Right lobe of liver (tissue), 6 donors: ENCODE measurements around the gene FAM43A. TPM values are rescaled to one million over a fixed set of nuclear protein-coding genes. Genes with fewer than 3 reads are reported as not detected.

Source experiments
- ATAC-seq, 4 donors: fragments of 200-7000 bp; cut with Tn5 transposase; one replicate each; pipeline ENCODE4 v1.9.1; 2020; ENCODE audit warnings: mild to moderate bottlenecking in 4 of 4, moderate library complexity in 4 of 4
- DNase-seq, 3 donors: peaks; one replicate each; pipeline ENCODE4 v3.0.0-alpha.2; 2020
- H3K27ac ChIP-seq, 3 donors: fragments of 200-600 bp; one replicate each; pipeline ENCODE4 v1.8.0; 2022
- H3K27me3 ChIP-seq, 2 donors: fragments of 200-600 bp; one replicate each; pipeline ENCODE4 v1.8.0; 2022
- H3K36me3 ChIP-seq, 4 donors: fragments of 200-600 bp; sonication (generic) in 1 of 4; one replicate each; pipeline versions ENCODE4 v1.5.1 to v1.8.0; 2017 to 2022; ENCODE audit warnings: control low read depth in 1 of 4
- H3K4me1 ChIP-seq, 4 donors: fragments of 200-600 bp; sonication (generic) in 1 of 4; one replicate each; pipeline versions ENCODE4 v1.5.1 to v1.8.0; 2017 to 2022; ENCODE audit warnings: control low read depth in 1 of 4
- H3K4me3 ChIP-seq, 3 donors: fragments of 200-600 bp; one replicate each; pipeline ENCODE4 v1.8.0; 2022
- H3K9me3 ChIP-seq, 4 donors: fragments of 200-600 bp; sonication (generic) in 1 of 4; one replicate each; pipeline versions ENCODE4 v1.5.1 to v1.8.0; 2017 to 2022; ENCODE audit warnings: control low read depth in 1 of 4
- CTCF ChIP-seq, 4 donors: fragments of 200-600 bp in 3 of 4; fragments of 450-650 bp in 1 of 4; IDR thresholded peaks; one replicate each; pipeline versions ENCODE4 v1.5.1 to v1.8.0; 2016 to 2022; ENCODE audit warnings: antibody characterized with exemption in 4 of 4, mild to moderate bottlenecking in 2 of 4
- POLR2A ChIP-seq: fragments of 450-650 bp; IDR thresholded peaks from one replicate; pipeline ENCODE4 v1.6.1; 2017; ENCODE audit warnings: antibody characterized with exemption, mild to moderate bottlenecking
- WGBS: methylation state at CpG from one replicate; pipeline ENCODE4 v1.1.6; 2018; ENCODE audit warnings: low coverage, low lambda C conversion rate; ENCODE audit not compliant: insufficient coverage; ENCODE audit errors: missing lambda C conversion rate; 5-methylcytosine and 5-hydroxymethylcytosine counted together
- intact Hi-C, 2 donors: fragments of 100-400 bp; cut with DNase I; formaldehyde crosslinking; loops; one replicate each; pipeline versions ENCODE4 v1.11.2 to v1.14.1; 2022
- total RNA-seq, 6 experiments: library from RNA; depleted of rRNA in 2 of 6; stranded (reverse); fragments of >200 nt in 2 of 6; fragmentation: NEBNext Ultra II Directional in 3 of 6; extraction: Animal tissue kit (Norgen Biotek cat#: 25700) in 3 of 6; gene quantifications; one replicate each; pipeline versions ENCODE4 v1.1.0 to v1.2.4, GENCODE V29; 2016 to 2023
- donor health status: DM: no; HTN: yes; CAD: no.
- donor health status: DM: no; HTN: no; CAD: no.
- donor health status: DM: no; HTN: no; CAD: no.
- donor health status: DM: no; HTN: yes; CAD: no.
- donor health status: DM: no; HTN: yes; CAD: no.

Gene FAM43A
- total RNA-seq, 6 experiments from 2014 or later = 1.0 to 8.4 (median 5.3) TPM

DNA sequence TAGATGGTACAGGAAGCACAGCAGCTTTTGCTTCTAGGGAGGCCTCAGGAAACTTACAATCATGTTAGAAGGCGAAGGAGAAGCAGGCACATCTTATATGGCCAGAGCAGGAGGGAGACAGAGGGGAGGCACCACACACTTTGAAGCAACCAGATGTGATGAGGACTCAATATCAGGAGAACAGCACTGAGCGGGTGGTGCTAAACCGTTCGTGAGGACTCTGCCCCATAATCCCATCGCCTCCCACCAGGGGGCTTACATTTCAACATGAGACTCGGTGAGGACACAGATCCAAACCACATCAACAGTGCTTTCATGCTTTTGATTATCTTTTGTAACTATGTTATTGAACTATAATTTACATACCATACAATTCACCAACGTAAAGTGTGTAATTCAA lies 44.9 kb upstream of the FAM43A start:
- peak in 3 of 4 donors; percentile 12 to 25 (median 13) for ATAC-seq
- Histone ChIP-seq H3K36me3 (peaks cover 0 to 43% (median 6%) of the 10 kb centered on the region in 4 donors), H3K9me3 (no peaks in the 10 kb centered on the region), H3K27ac (peak overlapping the region in 1 of 3 donors; percentile 50), H3K27me3 (no peaks in the 10 kb centered on the region), H3K4me1 (no peaks in the 10 kb centered on the region), H3K4me3 (no peak overlapping the region)
- 74% methylated on average over 6 of the region's 7 CpGs for WGBS
- intact Hi-C loops = no loop called here
- DNase-seq = no peak
- no peak for TF ChIP-seq POLR2A
- peak in 1 of 4 donors; percentile 15 for TF ChIP-seq CTCF (IDR thresholded peaks at IDR 0.05)

- no peaks in the 10 kb centered on the region for H3K9me3 ChIP-seq
- H3K27me3 ChIP-seq = no peaks in the 10 kb centered on the region
- H3K27ac ChIP-seq = no peak overlapping the region
- no peak overlapping the region for H3K4me3 ChIP-seq
- H3K36me3 ChIP-seq = peaks cover 0 to 52% (median 6%) of the 10 kb centered on the region in 4 donors
- WGBS = 88% methylated on average over 2 of the region's 2 CpGs
- ATAC-seq = no peak
- intact Hi-C loops = no loop called here
- TF ChIP-seq POLR2A (no peak), CTCF (IDR thresholded peaks at IDR 0.05) (no peak)
- H3K4me1 ChIP-seq = no peaks in the 10 kb centered on the region
- DNase-seq = no peak
These were observed 42.9 kb upstream of the FAM43A start for GRCh38 chr3:194642769-194643168.

DNA sequence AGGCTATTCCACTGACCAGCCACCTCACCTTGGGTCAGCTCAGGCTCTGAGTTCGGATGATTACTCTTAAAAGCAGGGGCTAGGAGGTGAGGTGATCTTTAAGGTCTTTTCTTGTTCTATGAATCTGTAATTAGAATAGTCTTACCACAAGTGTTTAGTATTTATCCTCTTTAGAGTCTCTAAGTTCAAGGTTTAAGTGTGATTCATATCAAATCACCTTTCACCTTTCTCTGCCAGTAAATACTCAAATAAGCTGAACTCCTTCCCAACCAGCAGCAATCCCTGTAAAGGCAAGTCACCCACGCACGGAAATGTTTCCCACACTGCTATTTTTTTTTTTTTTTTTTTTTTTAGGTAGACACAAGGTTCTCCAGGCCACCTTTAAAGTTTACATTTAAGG lies 37.9 kb upstream of the FAM43A start:
- ATAC-seq (peak in 1 of 4 donors; percentile 60), DNase-seq (no peak)
- H3K27me3 ChIP-seq = no peaks in the 10 kb centered on the region
- H3K27ac ChIP-seq = no peak overlapping the region
- no peaks in the 10 kb centered on the region for H3K9me3 ChIP-seq
- intact Hi-C loops = no loop called here
- TF ChIP-seq POLR2A = no peak
- no peak for TF ChIP-seq CTCF (IDR thresholded peaks at IDR 0.05)
- no peak overlapping the region for H3K4me3 ChIP-seq
- peaks cover 3 to 78% (median 14%) of the 10 kb centered on the region in 4 donors for H3K36me3 ChIP-seq
- 62% methylated on average over 3 of the region's 3 CpGs for WGBS
- no peaks in the 10 kb centered on the region for H3K4me1 ChIP-seq

- TF ChIP-seq POLR2A (no peak), CTCF (IDR thresholded peaks at IDR 0.05) (no peak)
- intact Hi-C loops = no loop called here
These were observed 31.2 kb upstream of the FAM43A start for GRCh38 chr3:194654443-194654842.

GRCh38 chr3:194657439-194657838 lies 28.2 kb upstream of the FAM43A start:
- ATAC-seq = no peak
- WGBS = 77% methylated on average over 7 of the region's 7 CpGs
- peaks cover 0 to 55% (median 27%) of the 10 kb centered on the region in 4 donors for H3K36me3 ChIP-seq
- TF ChIP-seq POLR2A (no peak), CTCF (IDR thresholded peaks at IDR 0.05) (no peak)
- intact Hi-C loops = no loop called here
- H3K4me3 ChIP-seq = no peak overlapping the region
- H3K4me1 ChIP-seq = no peaks in the 10 kb centered on the region
- H3K27ac ChIP-seq = no peak overlapping the region
- no peak for DNase-seq
- H3K27me3 ChIP-seq = no peaks in the 10 kb centered on the region
- no peaks in the 10 kb centered on the region for H3K9me3 ChIP-seq

More at GRCh38 chr3:194654443-194654842, 31.2 kb upstream of the FAM43A start:
- H3K4me3 ChIP-seq = no peak overlapping the region
- ATAC-seq = no peak
- H3K27ac ChIP-seq = no peak overlapping the region
- H3K36me3 ChIP-seq = peaks cover 3 to 67% (median 27%) of the 10 kb centered on the region in 4 donors
- WGBS = 90% methylated on average over 5 of the region's 5 CpGs
- H3K9me3 ChIP-seq = no peaks in the 10 kb centered on the region
- H3K4me1 ChIP-seq = no peaks in the 10 kb centered on the region
- H3K27me3 ChIP-seq = no peaks in the 10 kb centered on the region
- no peak for DNase-seq
